Measurements from ENCODE around the gene CHAC1. TPM values are rescaled to one million over a fixed set of nuclear protein-coding genes. Genes with fewer than 3 reads are reported as not detected.

Gene CHAC1
- total and polyA plus RNA-seq, 7 donors = 3.7 to 243 (median 49.0) TPM

GRCh38 chr15:40969363-40969762 is 16.1 kb downstream of the CHAC1 start:
- WGBS, 3 donors = 81 to 93% (median 85%) methylated on average over 8 of the region's 8 CpGs
- H3K9me3 ChIP-seq = no peaks in the 10 kb centered on the region
- DNase-seq (no peak), ATAC-seq (no peak)
- H3K36me3 ChIP-seq (ENCODE audit: insufficient read depth in 1 of 2, low read depth in 1 of 2) = peaks cover 0 to under 1% of the 10 kb centered on the region in 2 donors
- no peak overlapping the region for H3K27ac ChIP-seq
- H3K4me3 ChIP-seq = no peak overlapping the region
- intact Hi-C loops (cut with DNase I) = loop anchor here in 1 of 2 donors (5.0 kb wide), 1 partner anchor 33 kb away; no protein-coding TSS in a partner anchor
- no peak for TF ChIP-seq CTCF (IDR thresholded peaks at IDR 0.05)
- peaks cover 16% of the 10 kb centered on the region for H3K4me1 ChIP-seq
- no peaks in the 10 kb centered on the region for H3K27me3 ChIP-seq (ENCODE audit: insufficient read depth in 3 of 3, low read length in 2 of 3)

- TF ChIP-seq CTCF (IDR thresholded peaks at IDR 0.05) = no peak
- intact Hi-C loops (cut with DNase I) = no loop called here
- Histone ChIP-seq H3K9me3 (no peaks in the 10 kb centered on the region), H3K27ac (no peak overlapping the region), H3K36me3 (ENCODE audit: insufficient read depth in 1 of 2, low read depth in 1 of 2) (peaks cover 3 to 48% of the 10 kb centered on the region in 2 donors), H3K27me3 (ENCODE audit: insufficient read depth in 3 of 3, low read length in 2 of 3) (no peaks in the 10 kb centered on the region), H3K4me1 (no peaks in the 10 kb centered on the region), H3K4me3 (no peak overlapping the region)
- DNase-seq = no peak
- no peak for ATAC-seq
- WGBS, 3 donors = 85 to 87% (median 86%) methylated on average over 4 of the region's 4 CpGs
Observed at GRCh38 chr15:40974879-40975278, 21.6 kb downstream of the CHAC1 start.

- intact Hi-C loops (cut with DNase I) = no loop called here
- H3K9me3 ChIP-seq = no peaks in the 10 kb centered on the region
- no peak for DNase-seq
- H3K4me3 ChIP-seq = no peak overlapping the region
- H3K4me1 ChIP-seq = no peaks in the 10 kb centered on the region
- no peak for ATAC-seq
- H3K36me3 ChIP-seq (ENCODE audit: insufficient read depth in 1 of 2, low read depth in 1 of 2) = peaks cover 9 to 68% of the 10 kb centered on the region in 2 donors
- no peaks in the 10 kb centered on the region for H3K27me3 ChIP-seq (ENCODE audit: insufficient read depth in 3 of 3, low read length in 2 of 3)
- no peak overlapping the region for H3K27ac ChIP-seq
- WGBS, 3 donors = 79 to 85% (median 79%) methylated on average over 7 of the region's 7 CpGs
- no peak for TF ChIP-seq CTCF (IDR thresholded peaks at IDR 0.05)
Observed at GRCh38 chr15:40976819-40977218, 23.5 kb downstream of the CHAC1 start.

- TF ChIP-seq CTCF (IDR thresholded peaks at IDR 0.05) = no peak
- ATAC-seq = no peak
- Histone ChIP-seq H3K4me3 (no peak overlapping the region), H3K4me1 (no peaks in the 10 kb centered on the region), H3K9me3 (no peaks in the 10 kb centered on the region), H3K36me3 (ENCODE audit: insufficient read depth in 1 of 2, low read depth in 1 of 2) (peaks cover 10 to 81% of the 10 kb centered on the region in 2 donors), H3K27me3 (ENCODE audit: insufficient read depth in 3 of 3, low read length in 2 of 3) (no peaks in the 10 kb centered on the region), H3K27ac (no peak overlapping the region)
- intact Hi-C loops (cut with DNase I) = no loop called here
- DNase-seq = no peak
- WGBS, 3 donors = 78 to 93% (median 88%) methylated on average over 2 of the region's 2 CpGs
Observed at GRCh38 chr15:40978141-40978540, 24.9 kb downstream of the CHAC1 start.

- TF ChIP-seq CTCF (IDR thresholded peaks at IDR 0.05) = no peak
- ATAC-seq (no peak), DNase-seq (no peak)
- peaks cover 11 to 85% of the 10 kb centered on the region in 2 donors for H3K36me3 ChIP-seq (ENCODE audit: insufficient read depth in 1 of 2, low read depth in 1 of 2)
- no peaks in the 10 kb centered on the region for H3K9me3 ChIP-seq
- H3K4me1 ChIP-seq = no peaks in the 10 kb centered on the region
- intact Hi-C loops (cut with DNase I) = no loop called here
- WGBS, 3 donors = 95 to 98% (median 96%) methylated on average over 4 of the region's 4 CpGs
- no peak overlapping the region for H3K4me3 ChIP-seq
- H3K27me3 ChIP-seq (ENCODE audit: insufficient read depth in 3 of 3, low read length in 2 of 3) = no peaks in the 10 kb centered on the region
- no peak overlapping the region for H3K27ac ChIP-seq
Observed at GRCh38 chr15:40978562-40978961, 25.3 kb downstream of the CHAC1 start.

Measured in psoas muscle (tissue), 8 donors.